SHP77 (cell line): Measurements from ENCODE around the gene WDR74.
"Not testable (repeated sequence)": the region's sequence is repeated elsewhere in the genome, so short reads cannot be mapped to it uniquely, and the experiment has no call there.

ENCODE experiments used
- DNase-seq, 2 experiments: peaks; one replicate each; lab custom pipeline; 2025; lab: John Stamatoyannopoulos, UW

WDR74 gene

GRCh38 chr11:62860835-62861563 is 21.6 kb upstream of the WDR74 start:
- no peak for DNase-seq

GRCh38 chr11:62859281-62859703 is 19.9 kb upstream of the WDR74 start:
- DNase-seq: not testable (repeated sequence)

GRCh38 chr11:62858201-62858600 is 18.8 kb upstream of the WDR74 start:
- DNase-seq: no peak

- DNase-seq: no peak
These were observed 18.2 kb upstream of the WDR74 start for GRCh38 chr11:62857541-62857982.

- DNase-seq: no peak
These were observed 17.0 kb upstream of the WDR74 start for GRCh38 chr11:62856333-62856895.

GRCh38 chr11:62855571-62856332 is 16.4 kb upstream of the WDR74 start:
- peak; percentile 94 to 96 for DNase-seq

- DNase-seq: no peak
These were observed 15.6 kb upstream of the WDR74 start for GRCh38 chr11:62854825-62855570.

- no peak for DNase-seq
These were observed 14.8 kb upstream of the WDR74 start for GRCh38 chr11:62854013-62854824.

GRCh38 chr11:62853279-62853965 is 14.0 kb upstream of the WDR74 start:
- no peak for DNase-seq

GRCh38 chr11:62852523-62853188 is 13.3 kb upstream of the WDR74 start:
- no peak for DNase-seq

GRCh38 chr11:62851807-62852522 is 12.6 kb upstream of the WDR74 start:
- DNase-seq: no peak

GRCh38 chr11:62850911-62851806 is 11.8 kb upstream of the WDR74 start:
- peak in 1 of 2 experiments; percentile 22 for DNase-seq

- no peak for DNase-seq
These were observed 8.5 kb upstream of the WDR74 start for GRCh38 chr11:62847767-62848314.

- DNase-seq: no peak
These were observed 6.8 kb upstream of the WDR74 start for GRCh38 chr11:62846177-62846576.

- DNase-seq: no peak
These were observed 4.8 kb upstream of the WDR74 start for GRCh38 chr11:62844154-62844553.

- DNase-seq: no peak
These were observed 4.1 kb upstream of the WDR74 start for GRCh38 chr11:62843466-62843865.

- DNase-seq: not testable (repeated sequence)
These were observed 3.5 kb upstream of the WDR74 start for GRCh38 chr11:62842891-62843290.

- peak; percentile 62 to 64 for DNase-seq
These were observed 2.9 kb upstream of the WDR74 start for GRCh38 chr11:62842171-62842741.
